GM19240 (cell line): ENCODE results near the gene CADPS2.
"Not testable (repeated sequence)": the region's sequence is repeated elsewhere in the genome, so short reads cannot be mapped to it uniquely, and the experiment has no call there.

Experiments used
- DNase-seq: peaks from one replicate; pipeline ENCODE4 v3.0.0; 2011; ENCODE audit warnings: low spot score; ENCODE audit not compliant: insufficient read length

The CADPS2 gene

DNA sequence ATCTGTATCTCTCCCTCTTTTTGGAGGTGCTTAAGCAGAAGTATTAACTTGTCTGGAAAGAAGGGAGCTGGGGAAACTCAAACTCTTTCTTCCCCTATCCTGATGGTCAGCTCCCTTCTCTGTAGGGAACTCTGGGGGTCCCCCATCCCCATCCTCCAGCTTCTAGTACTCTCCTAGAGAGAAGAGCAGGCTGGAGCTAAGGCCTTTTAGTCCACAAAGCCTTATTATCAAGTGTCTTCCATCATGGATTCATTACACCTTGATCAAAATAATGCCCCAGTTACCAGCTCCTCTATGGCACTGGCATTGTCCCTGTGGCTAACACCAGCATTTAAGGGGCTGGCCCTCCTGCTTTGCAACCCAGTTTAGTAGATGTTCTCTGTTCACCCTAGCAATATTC, 35.7 kb downstream of the CADPS2 start:
- DNase-seq, result no peak

DNA sequence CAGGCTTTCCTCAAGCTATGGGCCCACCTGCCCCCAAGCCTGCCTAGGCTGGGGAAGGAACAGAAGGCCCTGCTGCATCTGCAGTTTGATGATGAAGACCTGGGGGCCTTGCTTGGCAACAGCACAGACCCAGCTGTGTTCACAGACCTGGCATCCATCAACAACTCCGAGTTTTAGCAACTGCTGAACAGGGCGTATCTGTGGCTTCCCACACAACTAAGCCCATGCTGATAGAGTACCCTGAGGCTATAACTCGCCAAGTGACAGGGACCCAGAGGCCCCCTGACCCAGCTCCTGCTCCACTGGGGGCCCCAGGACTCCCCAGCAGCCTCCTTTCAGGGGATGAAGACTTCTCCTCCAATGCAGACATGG, 36.3 kb downstream of the CADPS2 start:
- DNase-seq, result no peak

DNA sequence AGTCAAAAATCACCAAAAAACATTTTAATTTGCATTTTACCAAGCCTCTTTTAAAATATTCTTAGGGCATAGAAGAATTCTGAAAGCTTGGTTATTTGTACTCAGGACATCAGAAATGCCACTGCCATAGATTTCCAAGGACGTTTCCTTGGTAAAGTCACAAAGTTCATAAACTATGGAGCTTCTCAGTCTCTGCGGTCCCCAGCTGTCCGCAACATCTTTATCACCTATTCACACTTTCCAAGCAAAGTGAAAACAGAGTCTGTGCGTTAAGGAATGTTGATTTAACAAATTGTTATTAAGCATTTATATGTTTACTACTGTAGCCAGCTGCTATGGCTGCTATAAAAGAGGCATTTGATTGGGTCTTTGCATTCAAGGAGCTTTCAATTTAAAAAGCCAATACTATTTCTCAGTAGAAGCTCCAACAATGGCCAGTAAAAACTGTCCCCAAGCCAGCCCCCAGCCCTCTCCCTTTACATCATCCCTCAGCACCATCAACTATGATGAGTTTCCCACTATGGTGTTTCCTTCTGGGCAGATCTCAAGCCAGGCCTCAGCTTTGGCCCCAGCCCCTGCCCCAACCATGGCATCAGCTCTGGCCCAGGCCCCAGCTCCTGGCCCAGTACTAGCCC, 36.8 kb downstream of the CADPS2 start:
- DNase-seq, result no peak

DNA sequence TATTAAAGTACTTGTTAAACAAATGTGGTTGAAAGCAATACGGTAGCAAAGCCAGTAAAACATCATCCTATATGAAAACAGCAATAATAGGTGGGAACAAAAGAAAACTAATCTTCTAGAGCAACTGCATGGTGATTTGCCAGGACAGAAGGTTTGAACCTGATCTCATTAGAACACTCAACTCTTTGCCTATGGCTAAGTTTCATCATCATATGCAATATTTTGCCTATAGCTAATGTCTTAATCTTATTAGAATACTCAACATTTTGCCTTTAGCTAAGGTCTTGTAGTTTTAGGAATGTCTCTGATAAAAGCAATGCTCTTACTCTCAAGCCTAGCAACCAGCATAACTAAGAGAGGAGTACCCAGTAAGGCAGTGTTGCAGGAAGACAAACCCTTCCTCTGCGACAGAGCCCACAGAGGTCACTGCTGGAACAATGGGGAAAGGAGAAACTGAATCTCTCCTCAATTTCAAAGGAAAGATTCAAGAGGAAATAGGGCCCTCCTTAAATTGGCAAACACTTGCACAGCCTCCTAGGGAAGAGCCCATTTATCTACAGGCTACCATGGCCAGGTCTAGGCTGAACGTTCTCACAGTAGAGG, 38.3 kb downstream of the CADPS2 start:
- DNase-seq, result no peak

DNA sequence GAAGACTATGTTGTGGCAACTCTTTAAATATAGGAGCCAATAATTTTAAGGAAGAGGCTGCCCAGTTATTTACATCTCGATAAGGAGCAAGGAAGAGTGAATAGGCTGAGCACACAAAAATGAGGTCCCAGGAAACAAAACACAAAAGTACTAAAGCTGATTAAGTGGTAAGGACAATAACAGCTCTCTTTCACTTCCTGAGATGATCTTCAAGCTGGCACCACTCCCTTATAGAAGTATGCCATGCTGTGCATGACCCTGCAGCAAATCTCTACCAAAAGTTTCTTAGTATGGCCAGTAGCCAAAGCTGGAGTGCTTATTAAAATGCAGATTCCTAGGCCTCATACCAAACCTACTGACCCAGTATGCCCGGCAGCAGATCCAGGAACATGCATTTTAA, 39.7 kb downstream of the CADPS2 start:
- DNase-seq, result no peak

DNA sequence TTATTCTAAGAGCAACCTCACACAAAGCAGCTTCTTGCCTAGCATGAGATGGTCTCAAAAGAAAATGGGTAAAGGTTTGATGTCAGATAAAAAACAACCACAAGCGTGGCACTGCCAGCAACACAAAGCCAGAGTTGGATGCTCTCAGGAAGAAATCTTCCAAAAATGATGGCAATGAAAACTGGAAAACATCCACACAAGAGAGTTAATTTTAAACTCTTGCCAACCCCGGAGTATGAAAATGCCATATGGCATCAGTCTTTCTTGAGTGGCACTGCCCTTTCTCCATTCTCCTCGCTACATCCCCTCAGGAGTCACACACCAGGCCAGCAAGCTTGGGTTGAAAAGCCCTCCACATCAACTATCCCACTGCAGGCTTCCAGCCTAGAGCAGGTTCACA, 41.0 kb downstream of the CADPS2 start:
- no peak for DNase-seq

DNA sequence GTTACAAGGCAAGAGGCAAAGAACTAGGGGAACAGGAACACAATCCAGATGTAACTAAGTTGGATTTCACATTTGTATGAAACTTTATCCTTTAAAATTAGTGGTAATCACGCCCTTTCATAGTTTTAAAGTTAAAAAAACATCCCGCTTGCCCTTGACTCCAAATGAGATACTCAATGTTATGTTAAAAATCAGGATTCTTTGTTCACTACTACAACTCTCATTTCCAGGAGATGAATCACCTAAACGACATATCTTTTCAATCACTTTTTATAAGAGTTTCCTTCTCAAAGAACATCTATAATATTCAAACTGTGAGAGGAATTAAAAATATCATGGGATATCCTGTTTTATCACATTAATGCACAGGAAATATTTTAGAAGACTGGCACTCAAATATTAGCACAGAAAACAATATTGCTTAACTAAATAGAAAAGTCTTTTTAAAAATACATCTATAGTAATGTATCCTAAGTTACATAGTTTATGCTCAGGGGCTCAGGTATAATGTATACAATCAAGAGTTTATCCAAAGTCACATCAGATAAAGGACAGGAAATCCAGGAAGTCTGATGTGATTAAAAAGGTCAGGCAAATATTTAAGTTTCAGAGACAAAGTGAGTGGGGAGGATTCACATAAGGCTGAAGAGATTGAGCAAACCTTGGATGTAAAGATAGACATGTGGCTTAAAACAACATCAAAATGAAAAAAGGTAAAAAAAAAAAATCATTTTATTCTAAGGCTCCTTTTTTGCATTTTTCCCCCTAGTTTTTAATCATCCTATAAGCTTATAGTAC, 41.9 kb downstream of the CADPS2 start:
- DNase-seq, result no peak

DNA sequence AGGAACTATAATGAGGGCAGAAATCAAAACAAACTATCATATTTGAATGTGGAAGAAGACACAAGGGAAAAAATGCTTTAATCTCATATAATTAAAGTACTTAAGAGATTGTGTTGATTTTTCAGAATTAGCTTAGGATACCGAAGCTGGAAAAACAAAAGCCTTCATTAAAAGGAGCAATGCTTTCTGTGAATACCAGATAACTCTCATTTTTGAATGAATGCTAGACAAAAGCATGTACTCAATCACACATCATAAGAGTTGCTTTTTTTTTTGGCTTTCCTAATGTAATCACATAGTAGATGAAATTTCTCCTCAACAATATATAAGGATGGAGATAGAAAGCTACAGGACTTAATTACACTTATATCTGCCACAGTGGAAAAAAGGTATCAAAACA, 43.3 kb downstream of the CADPS2 start:
- DNase-seq, result no peak

DNA sequence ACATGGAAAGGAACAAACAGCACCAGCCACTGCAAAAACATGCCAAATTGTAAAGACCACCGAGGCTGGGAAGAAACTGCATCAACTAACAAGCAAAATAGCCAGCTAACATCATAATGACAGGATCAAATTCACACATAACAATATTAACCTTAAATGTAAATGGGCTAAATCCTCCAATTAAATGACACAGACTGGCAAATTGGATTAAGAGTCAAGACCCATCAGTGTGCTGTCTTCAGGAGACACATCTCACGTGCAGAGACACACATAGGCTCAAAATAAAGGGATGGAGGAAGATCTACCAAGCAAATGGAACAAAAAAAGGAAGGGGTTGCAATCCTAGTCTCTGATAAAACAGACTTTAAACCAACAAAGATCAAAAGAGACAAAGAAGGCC, 50.0 kb downstream of the CADPS2 start:
- DNase-seq, result not testable (repeated sequence)

DNA sequence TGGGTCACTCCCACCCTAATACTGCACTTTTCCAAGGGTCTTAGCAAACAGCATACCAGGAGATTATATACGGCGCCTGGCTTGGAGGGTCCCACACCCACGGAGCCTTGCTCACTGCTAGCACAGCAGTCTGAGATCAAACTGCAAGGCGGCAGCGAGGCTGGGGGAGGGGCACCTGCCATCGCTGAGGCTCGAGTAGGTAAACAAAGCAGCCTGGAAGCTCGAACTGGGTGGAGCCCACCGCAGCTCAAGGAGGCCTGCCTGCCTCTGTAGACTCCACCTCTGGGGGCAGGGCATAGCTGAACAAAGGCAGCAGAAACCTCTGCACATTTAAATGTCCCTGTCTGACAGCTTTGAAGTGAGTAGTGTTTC, 51.7 kb downstream of the CADPS2 start:
- DNase-seq, result not testable (repeated sequence)

DNA sequence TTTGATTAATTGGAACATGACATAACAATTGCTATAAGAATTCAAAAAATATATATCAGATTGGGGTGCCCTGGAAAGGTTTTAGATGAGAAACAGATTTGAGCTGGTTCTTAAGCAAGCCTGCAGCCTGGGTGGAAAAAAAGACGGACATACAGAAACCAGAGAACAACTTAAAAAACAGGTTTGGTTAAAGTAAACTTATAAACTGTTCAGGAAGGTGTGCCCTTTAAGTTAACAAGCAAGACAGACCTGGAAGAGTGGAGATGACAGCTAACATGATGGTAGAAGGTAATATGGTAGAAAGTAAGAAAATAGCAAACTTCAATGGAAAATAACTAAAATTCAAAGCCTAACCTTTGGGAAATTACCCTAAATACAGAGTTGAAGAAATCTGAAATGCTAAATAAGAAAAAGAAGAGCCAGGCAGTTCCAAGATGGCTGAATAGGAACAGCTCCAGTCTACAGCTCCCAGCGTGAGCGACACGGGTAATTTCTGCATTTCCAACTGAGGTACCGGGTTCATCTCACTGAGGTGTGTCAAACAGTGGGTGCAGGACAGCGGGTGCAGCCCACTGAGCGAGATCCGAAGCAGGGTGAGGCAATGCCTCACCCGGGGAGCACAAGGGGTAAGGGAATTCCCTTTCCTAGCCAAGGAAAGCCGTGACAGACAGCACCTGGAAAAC, 52.2 kb downstream of the CADPS2 start:
- no peak for DNase-seq

DNA sequence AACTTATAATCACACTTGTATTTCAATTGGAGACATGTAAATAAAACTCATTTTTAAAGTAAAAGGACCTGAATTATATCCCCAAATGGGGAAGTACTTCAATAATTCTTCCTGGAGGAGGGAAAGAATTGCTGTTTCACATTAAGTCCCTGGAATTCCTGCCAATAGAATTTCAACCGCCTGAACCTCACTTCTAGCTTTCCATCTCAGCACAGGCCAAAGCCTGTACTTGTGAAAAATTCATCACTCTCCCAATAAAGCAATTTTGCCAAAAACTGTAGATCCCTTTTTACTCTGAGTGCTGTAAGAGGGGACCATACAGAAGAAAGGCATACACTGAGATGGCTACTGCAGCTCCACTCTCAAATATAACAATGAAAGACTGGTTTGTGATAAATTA, 54.8 kb downstream of the CADPS2 start:
- DNase-seq, result no peak

DNA sequence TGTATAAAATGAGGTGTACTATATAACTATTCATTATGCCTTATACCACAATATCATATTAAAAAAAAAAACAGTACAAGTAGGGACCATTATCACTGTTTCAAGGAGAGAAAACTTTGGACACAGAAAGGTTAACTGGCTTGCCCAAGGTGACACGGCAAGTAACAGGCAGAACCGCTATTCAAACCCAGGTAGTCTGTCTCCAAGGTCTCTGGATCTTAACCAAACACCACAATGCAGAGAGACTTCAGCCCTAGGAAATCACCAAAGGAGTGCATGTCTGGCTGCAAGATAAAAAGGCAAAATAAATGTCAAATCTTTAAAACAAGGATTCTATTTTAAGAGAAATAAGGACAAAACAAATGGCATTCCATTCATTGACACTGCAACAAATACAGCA, 56.3 kb downstream of the CADPS2 start:
- no peak for DNase-seq

DNA sequence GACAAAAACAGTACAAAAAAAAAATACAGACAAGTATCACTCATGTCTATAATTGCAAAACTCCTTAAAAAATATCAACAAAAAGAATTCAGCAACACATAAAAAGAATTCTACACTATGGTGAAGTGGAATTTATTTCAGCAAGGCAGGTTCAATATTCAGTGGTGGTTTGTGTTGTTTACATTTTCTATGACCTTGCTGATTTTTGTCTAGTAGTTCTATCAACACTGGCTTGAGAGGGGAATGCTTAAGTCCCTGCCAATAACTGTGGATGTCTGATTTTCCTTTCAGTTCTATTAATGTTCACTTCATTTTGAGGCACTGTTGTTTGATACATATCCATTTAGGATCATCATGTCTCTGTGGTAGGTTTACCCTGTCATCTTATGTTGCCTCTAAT, 58.5 kb downstream of the CADPS2 start:
- DNase-seq, result no peak

DNA sequence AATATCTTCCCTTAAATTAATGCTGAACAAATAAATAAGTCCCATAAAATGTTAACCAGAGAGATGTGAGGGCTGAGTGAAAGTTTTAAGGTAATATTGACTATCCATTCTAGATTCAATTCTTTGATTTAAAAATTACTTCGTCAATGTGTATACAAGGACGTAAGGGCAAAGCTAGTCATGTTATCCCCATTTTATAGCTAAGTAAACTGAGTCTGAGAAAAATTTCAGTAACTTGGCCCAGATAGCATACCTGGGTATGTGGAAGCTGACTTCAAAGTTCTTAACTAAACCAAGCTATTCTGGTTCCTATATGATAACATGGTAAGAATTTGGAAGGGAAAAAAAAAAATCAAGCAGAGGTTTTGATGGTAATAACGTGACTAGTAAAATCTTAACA, 72.4 kb downstream of the CADPS2 start:
- no peak for DNase-seq

DNA sequence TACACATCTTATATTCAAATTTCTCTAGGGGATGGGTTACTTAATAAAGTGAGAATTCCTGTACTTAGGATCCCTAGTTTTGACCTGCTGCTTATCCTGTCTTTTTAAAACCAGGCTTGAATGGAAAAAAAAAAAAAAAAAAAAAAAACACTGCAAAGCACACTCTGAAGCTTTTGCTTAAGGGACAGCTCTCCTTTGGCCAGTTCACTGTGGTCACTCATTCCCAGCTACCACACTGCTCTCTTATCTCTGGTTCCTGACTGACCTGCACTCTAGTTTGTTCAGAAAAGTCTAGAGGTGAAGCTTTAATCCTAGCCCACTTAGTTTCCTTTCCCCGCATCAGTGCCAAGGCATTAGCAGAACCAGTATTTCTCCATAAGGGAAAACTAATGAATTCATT, 82.4 kb downstream of the CADPS2 start:
- no peak for DNase-seq

DNA sequence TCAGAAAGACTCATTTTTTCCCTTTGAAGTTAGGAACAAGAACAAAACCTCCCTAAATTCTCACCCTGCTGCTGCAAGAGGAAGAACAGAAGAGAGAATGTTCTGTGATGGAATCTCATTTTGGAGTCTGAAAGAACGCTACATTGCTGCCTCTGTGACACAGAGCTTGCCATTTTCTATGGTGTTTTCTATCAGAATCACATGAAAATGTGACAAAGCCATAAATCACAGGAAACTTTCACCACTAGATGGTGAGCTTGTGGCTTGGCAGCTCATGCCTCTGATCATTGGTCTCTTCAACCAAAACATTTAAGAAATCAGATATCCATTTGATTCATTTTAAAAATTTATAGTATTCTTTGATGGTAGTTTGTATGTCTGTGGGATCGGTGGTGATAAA, 82.9 kb downstream of the CADPS2 start:
- no peak for DNase-seq

DNA sequence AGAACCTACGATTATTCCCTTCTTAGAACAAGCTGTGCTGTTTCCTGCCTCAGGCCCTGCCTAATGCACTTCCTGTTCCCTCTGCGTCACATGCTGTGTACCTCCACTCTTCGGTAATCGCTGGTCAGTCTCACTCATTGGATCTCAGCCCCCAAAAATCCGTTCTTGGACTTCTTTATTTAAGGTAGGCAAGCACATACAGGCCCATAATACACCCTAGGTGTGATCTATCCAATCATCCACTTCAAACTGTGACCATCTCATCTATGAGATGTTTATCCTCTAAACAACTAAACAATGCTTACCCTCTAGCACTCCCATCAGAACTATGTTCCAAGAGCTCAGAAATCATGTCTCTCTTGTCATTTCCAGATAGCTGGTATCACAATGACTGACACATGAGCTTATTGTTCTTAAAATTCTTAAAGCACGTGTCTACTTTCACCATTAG, 83.9 kb downstream of the CADPS2 start:
- DNase-seq, result no peak

DNA sequence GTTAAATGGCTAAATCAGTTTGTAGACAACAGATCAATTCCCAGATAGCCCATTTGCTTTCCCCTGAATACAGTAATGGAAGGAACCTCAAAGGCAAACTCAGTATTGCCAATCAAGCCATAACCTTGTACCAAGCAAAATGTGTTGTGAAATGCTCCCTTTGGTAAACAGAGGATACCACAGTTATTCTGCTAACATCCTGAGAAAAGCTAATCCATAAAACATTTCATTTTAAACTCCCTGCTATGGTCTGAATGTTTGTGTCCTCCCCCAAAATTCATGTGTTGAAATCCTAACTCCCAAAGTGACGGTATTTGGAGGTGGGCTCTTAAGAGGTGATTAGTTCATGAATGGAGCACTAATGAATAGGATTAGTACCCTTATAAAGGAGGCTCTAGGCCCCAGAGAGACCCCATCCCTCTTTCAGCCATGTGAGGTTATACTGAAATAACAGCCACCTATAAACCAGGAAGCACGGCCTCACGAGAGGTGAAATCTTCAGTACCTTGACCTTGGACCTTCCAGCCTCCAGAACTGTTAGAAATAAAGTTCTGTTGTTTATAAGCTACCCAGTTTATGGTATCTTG, 94.2 kb downstream of the CADPS2 start:
- DNase-seq, result no peak

DNA sequence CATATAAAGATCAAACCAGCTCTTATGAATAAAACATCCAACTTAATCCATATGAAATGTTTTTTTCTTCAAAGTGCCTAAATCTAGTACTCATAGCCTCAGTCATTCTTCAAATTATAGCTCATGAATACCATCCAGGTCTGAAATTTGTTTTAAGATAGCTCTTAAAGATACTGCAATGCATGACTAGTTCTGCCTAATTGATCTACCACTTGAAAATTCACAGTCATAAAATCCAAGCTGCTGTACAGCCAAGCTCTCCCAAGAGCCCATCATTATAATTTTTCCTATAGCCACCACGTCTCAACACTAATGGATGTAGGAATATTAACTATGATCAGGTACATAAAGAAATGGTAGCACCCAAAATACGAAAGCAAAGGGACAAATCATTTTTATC, 95.7 kb downstream of the CADPS2 start:
- no peak for DNase-seq

DNA sequence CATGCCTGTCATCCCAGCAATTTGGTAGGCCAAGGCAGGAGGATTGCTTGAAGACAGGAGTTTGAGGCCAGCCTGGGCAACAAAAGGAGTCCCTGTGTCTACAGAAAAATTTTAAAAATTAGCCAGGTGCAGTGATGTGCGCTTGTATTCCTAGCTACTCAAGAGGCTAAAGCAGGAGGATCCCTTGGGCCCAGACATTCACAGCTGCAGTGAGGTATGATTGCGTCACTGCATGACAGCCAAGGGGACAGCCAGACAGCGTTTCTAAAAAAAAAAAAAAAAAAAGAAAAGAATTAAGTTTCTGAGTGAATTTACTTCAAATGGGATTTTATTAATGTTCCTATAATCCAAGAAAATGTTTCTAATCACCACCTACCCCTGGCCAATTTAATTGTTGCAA, 96.1 kb downstream of the CADPS2 start:
- no peak for DNase-seq

DNA sequence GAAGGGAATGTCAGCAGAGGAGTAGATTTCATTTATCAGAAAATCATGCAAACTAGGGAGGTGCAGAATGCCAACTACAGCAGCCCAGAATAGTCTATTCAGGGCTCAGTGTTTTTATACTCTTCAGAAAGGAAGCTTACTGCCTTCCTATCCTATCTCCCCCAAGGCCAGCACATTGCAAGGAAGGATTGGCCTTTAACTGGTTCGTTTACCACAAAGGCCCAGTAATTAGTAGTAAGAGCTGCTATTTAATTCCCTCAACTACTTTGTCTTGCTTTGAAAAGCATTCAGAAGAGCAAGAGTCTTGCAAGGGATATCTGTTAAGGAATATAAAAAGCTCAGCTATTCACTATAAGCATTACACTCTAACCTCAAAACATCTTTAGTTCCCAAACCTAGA, 97.1 kb downstream of the CADPS2 start:
- DNase-seq, result no peak
